A204.1 (cell line): Measurements from ENCODE around the gene RBM48.
"Not testable (repeated sequence)": the region's sequence is repeated elsewhere in the genome, so short reads cannot be mapped to it uniquely, and the experiment has no call there.

Experiments used
- FAIRE-seq: peaks from 2 replicates; lab custom pipeline; 2012; peaks lifted over from hg19 to GRCh38; lab: Jason Lieb, UNC

The RBM48 gene

GRCh38 chr7:92545116-92545515, 16.5 kb downstream of the RBM48 start:
- not testable (repeated sequence) for FAIRE-seq

- FAIRE-seq: no peak
Measured at GRCh38 chr7:92546856-92547497, 18.4 kb downstream of the RBM48 start.

GRCh38 chr7:92547579-92547978, 19.0 kb downstream of the RBM48 start:
- no peak for FAIRE-seq

GRCh38 chr7:92550194-92550593, 21.6 kb downstream of the RBM48 start:
- FAIRE-seq: no peak

GRCh38 chr7:92557249-92557648, 28.7 kb downstream of the RBM48 start:
- no peak for FAIRE-seq

GRCh38 chr7:92557808-92558362, 29.3 kb downstream of the RBM48 start:
- FAIRE-seq: no peak

- no peak for FAIRE-seq
Measured at GRCh38 chr7:92560602-92561001, 32.0 kb downstream of the RBM48 start.

GRCh38 chr7:92563345-92563744, 34.8 kb downstream of the RBM48 start:
- FAIRE-seq: no peak

- FAIRE-seq: no peak
Measured at GRCh38 chr7:92567460-92567859, 38.9 kb downstream of the RBM48 start.

GRCh38 chr7:92569137-92569536, 40.5 kb downstream of the RBM48 start:
- FAIRE-seq: no peak

- FAIRE-seq: no peak
Measured at GRCh38 chr7:92576296-92576695, 47.7 kb downstream of the RBM48 start.

GRCh38 chr7:92582948-92583347, 54.4 kb downstream of the RBM48 start:
- FAIRE-seq: peak; percentile 11

GRCh38 chr7:92584953-92585352, 56.4 kb downstream of the RBM48 start:
- no peak for FAIRE-seq

GRCh38 chr7:92586403-92586802, 57.8 kb downstream of the RBM48 start:
- no peak for FAIRE-seq

GRCh38 chr7:92586841-92587240, 58.2 kb downstream of the RBM48 start:
- FAIRE-seq: no peak
